H1 (cell line): ENCODE results near the gene DLG5. TPM values are rescaled to one million over a fixed set of nuclear protein-coding genes. Genes with fewer than 3 reads are reported as not detected.

Experiments used
- CTCF ChIA-PET: fragments of 300-600 bp; sonication (Branson Sonifier 250); formaldehyde crosslinking; loops from one replicate; lab custom pipeline; 2021; ENCODE audit not compliant: partially characterized antibody; lab: Charles Lee
- POLR2A ChIA-PET: fragments of 300-600 bp; sonication (Branson Sonifier 250); formaldehyde crosslinking; loops from one replicate; lab custom pipeline; 2021; ENCODE audit warnings: inconsistent platforms; ENCODE audit not compliant: partially characterized antibody; lab: Charles Lee
- DNase-seq, 2 experiments: peaks; one replicate each; pipeline versions ENCODE4 v3.0.0 to v3.0.0-alpha.2; 2010 to 2022; ENCODE audit warnings: low spot score in 2 of 2, low read depth in 1 of 2, mixed read lengths in 1 of 2
- FAIRE-seq: peaks from 2 replicates; lab custom pipeline; 2011; peaks lifted over from hg19 to GRCh38; lab: Jason Lieb, UNC
- H2AFZ ChIP-seq: 2 replicates; pipeline ENCODE4 v1.8.1; 2012; ENCODE audit warnings: low read length, inconsistent platforms
- H2AK5ac ChIP-seq: 2 replicates; pipeline ENCODE4 v1.6.1; 2013; ENCODE audit warnings: low read depth, low read length
- H2BK120ac ChIP-seq: replicated peaks from 2 replicates; pipeline ENCODE3; 2013; ENCODE audit warnings: low read depth, low read length, inconsistent platforms
- H2BK12ac ChIP-seq: 2 replicates; pipeline ENCODE4 v1.6.1; 2013; ENCODE audit warnings: low read depth, low read length
- H2BK15ac ChIP-seq: 2 replicates; pipeline ENCODE4 v1.6.1; 2013; ENCODE audit warnings: low read length
- H2BK20ac ChIP-seq: 2 replicates; pipeline ENCODE4 v1.6.1; 2013; ENCODE audit warnings: low read length
- H2BK5ac ChIP-seq: 2 replicates; pipeline ENCODE4 v1.6.1; 2013; ENCODE audit warnings: low read depth, low read length
- H3K14ac ChIP-seq: 2 replicates; pipeline ENCODE4 v1.6.1; 2013; ENCODE audit warnings: inconsistent platforms; ENCODE audit not compliant: insufficient read length
- H3K18ac ChIP-seq: 2 replicates; pipeline ENCODE4 v1.6.1; 2013; ENCODE audit warnings: low read length; ENCODE audit errors: extremely low read depth
- H3K23ac ChIP-seq: 2 replicates; pipeline ENCODE4 v1.6.1; 2013; ENCODE audit warnings: inconsistent platforms; ENCODE audit not compliant: insufficient read length
- H3K23me2 ChIP-seq: 2 replicates; pipeline ENCODE4 v1.6.1; 2013; ENCODE audit warnings: low read depth, low read length
- H3K27ac ChIP-seq: 2 replicates; pipeline ENCODE4 v1.6.1; 2011; ENCODE audit warnings: low read depth, low read length, inconsistent platforms
- H3K27me3 ChIP-seq, 4 experiments: replicated peaks in 1 of 4; 1 replicate in 1 of 4; 2 replicates in 3 of 4; pipeline versions ENCODE4 v1.6.1 to v1.8.1; 2011 to 2013; ENCODE audit warnings: low read length in 3 of 4, mild to moderate bottlenecking in 3 of 4, inconsistent platforms in 2 of 4, mixed read lengths in 2 of 4, moderate library complexity in 1 of 4; ENCODE audit not compliant: control insufficient read depth in 3 of 4, insufficient read depth in 3 of 4; ENCODE audit errors: extremely low read depth in 1 of 4
- H3K36me3 ChIP-seq, 4 experiments: 2 replicates each; pipeline versions ENCODE4 v1.6.1 to v1.8.1; 2011 to 2013; ENCODE audit warnings: mild to moderate bottlenecking in 4 of 4, low read length in 3 of 4, moderate library complexity in 2 of 4, control low read depth in 1 of 4, inconsistent platforms in 1 of 4; ENCODE audit not compliant: insufficient read depth in 4 of 4, control insufficient read depth in 2 of 4
- H3K4ac ChIP-seq: replicated peaks from 2 replicates; pipeline ENCODE3; 2013; ENCODE audit warnings: low read length, low read depth, mixed read lengths, inconsistent platforms; ENCODE audit not compliant: insufficient read length
- H3K4me1 ChIP-seq, 4 experiments: replicated peaks in 1 of 4; 1 replicate in 1 of 4; 2 replicates in 3 of 4; pipeline versions ENCODE4 v1.6.1 to v1.8.1; 2011 to 2013; ENCODE audit warnings: low read length in 3 of 4, inconsistent platforms in 2 of 4, mixed read lengths in 1 of 4; ENCODE audit not compliant: insufficient read depth in 4 of 4, control insufficient read depth in 3 of 4
- H3K4me2 ChIP-seq, 2 experiments: 2 replicates each; pipeline versions ENCODE4 v1.6.1 to v1.8.1; 2011 to 2013; ENCODE audit warnings: low read depth in 2 of 2, low read length in 2 of 2, control low read depth in 1 of 2, inconsistent platforms in 1 of 2, mild to moderate bottlenecking in 1 of 2; ENCODE audit not compliant: insufficient read depth in 1 of 2
- H3K4me3 ChIP-seq, 4 experiments: fragments of 200-600, 300-600 bp in 1 of 4; sonication (generic), shearing (Covaris generic), sonication (Bioruptor Twin) in 1 of 4; 2 replicates each; pipeline versions ENCODE4 v1.5.1 to v1.8.1; 2011 to 2016; ENCODE audit warnings: low read length in 4 of 4, low read depth in 3 of 4, control low read depth in 2 of 4, inconsistent platforms in 2 of 4, mild to moderate bottlenecking in 2 of 4, mixed read lengths in 1 of 4, moderate library complexity in 1 of 4; ENCODE audit not compliant: insufficient read depth in 2 of 4; ENCODE audit errors: extremely low read depth in 1 of 4
- H3K56ac ChIP-seq: replicated peaks from 2 replicates; pipeline ENCODE3; 2013; ENCODE audit warnings: low read depth, mild to moderate bottlenecking, mixed read lengths, low read length, inconsistent platforms; ENCODE audit not compliant: insufficient read length
- H3K79me1 ChIP-seq: 2 replicates; pipeline ENCODE4 v1.6.1; 2013; ENCODE audit warnings: low read depth, low read length, control low read depth
- H3K79me2 ChIP-seq, 2 experiments: 2 replicates each; pipeline versions ENCODE4 v1.6.1 to v1.8.1; 2012 to 2013; ENCODE audit warnings: low read length in 2 of 2, mild to moderate bottlenecking in 2 of 2, inconsistent platforms in 1 of 2; ENCODE audit not compliant: insufficient read depth in 2 of 2, control insufficient read depth in 1 of 2
- H3K9ac ChIP-seq, 4 experiments: replicated peaks in 1 of 4; 1 replicate in 1 of 4; 2 replicates in 3 of 4; pipeline versions ENCODE4 v1.6.1 to v1.8.1; 2011 to 2013; ENCODE audit warnings: low read depth in 3 of 4, low read length in 3 of 4, control low read depth in 2 of 4, mild to moderate bottlenecking in 2 of 4, moderate library complexity in 2 of 4, inconsistent platforms in 1 of 4; ENCODE audit errors: extremely low read depth in 1 of 4
- H3K9me3 ChIP-seq, 2 experiments: 2 replicates each; pipeline versions ENCODE4 v1.6.1 to v1.8.1; 2012 to 2013; ENCODE audit warnings: mild to moderate bottlenecking in 2 of 2, moderate library complexity in 2 of 2, control low read depth in 1 of 2, inconsistent platforms in 1 of 2, low read depth in 1 of 2, low read length in 1 of 2, mixed read lengths in 1 of 2; ENCODE audit not compliant: insufficient read depth in 2 of 2
- H4K20me1 ChIP-seq, 2 experiments: replicated peaks in 1 of 2; 2 replicates each; pipeline versions ENCODE3 to v1.8.1; 2011 to 2013; ENCODE audit warnings: inconsistent platforms in 2 of 2, low read length in 2 of 2, mild to moderate bottlenecking in 1 of 2; ENCODE audit not compliant: insufficient read depth in 2 of 2, control insufficient read depth in 1 of 2
- H4K5ac ChIP-seq: 2 replicates; pipeline ENCODE4 v1.6.1; 2013; ENCODE audit warnings: low read length, low read depth, mixed read lengths, inconsistent platforms; ENCODE audit not compliant: insufficient read length
- H4K8ac ChIP-seq: 2 replicates; pipeline ENCODE4 v1.8.0; 2013; ENCODE audit warnings: mild to moderate bottlenecking, moderate library complexity, low read length, inconsistent platforms; ENCODE audit not compliant: insufficient read depth; ENCODE audit errors: extremely low read depth
- H4K91ac ChIP-seq: replicated peaks from 2 replicates; pipeline ENCODE3; 2013; ENCODE audit warnings: low read length, mixed read lengths, inconsistent platforms; ENCODE audit not compliant: insufficient read length
- ASH2L ChIP-seq: fragments of 200-600, 300-600 bp; sonication (generic); IDR thresholded peaks from one replicate; pipeline ENCODE4 v1.7.1; 2017; ENCODE audit warnings: low read length
- CEBPB ChIP-seq: IDR thresholded peaks from 2 replicates; pipeline ENCODE4 v1.6.1; 2012; ENCODE audit warnings: low read depth, low read length
- CHD1 ChIP-seq: IDR thresholded peaks from 2 replicates; pipeline ENCODE4 v1.6.1; 2012; ENCODE audit warnings: low read depth, low read length, improper control_type of control experiment
- CREB1 ChIP-seq: IDR thresholded peaks from 2 replicates; pipeline ENCODE4 v1.6.1; 2012; ENCODE audit warnings: inconsistent platforms
- KDM5A ChIP-seq: fragments of 200-600 bp; IDR thresholded peaks from 2 replicates; pipeline ENCODE4 v1.7.1; 2012; ENCODE audit warnings: mild to moderate bottlenecking, low read length, inconsistent platforms, mixed read lengths
- NANOG ChIP-seq: IDR thresholded peaks from 2 replicates; pipeline ENCODE4 v1.6.1; 2011; ENCODE audit warnings: low read length, low read depth, mild to moderate bottlenecking, inconsistent platforms; ENCODE audit not compliant: insufficient read depth, poor library complexity, severe bottlenecking
- POLR2A ChIP-seq, 2 experiments: IDR thresholded peaks; 1 replicate in 1 of 2; 2 replicates in 1 of 2; pipeline ENCODE4 v1.6.1; 2011; ENCODE audit warnings: low read depth in 2 of 2, low read length in 2 of 2, mild to moderate bottlenecking in 2 of 2; ENCODE audit errors: control extremely low read depth in 1 of 2
- POLR2AphosphoS5 ChIP-seq: IDR thresholded peaks from 2 replicates; pipeline ENCODE4 v1.6.1; 2011; ENCODE audit warnings: low read depth, low read length
- SUZ12 ChIP-seq: fragments of 200-600 bp; sonication (generic); IDR thresholded peaks from 2 replicates; pipeline ENCODE4 v1.6.1; 2012; ENCODE audit warnings: mild to moderate bottlenecking, inconsistent platforms, low read length, moderate library complexity, mixed read lengths
- TCF12 ChIP-seq: IDR thresholded peaks from 2 replicates; pipeline ENCODE4 v1.6.1; 2011; ENCODE audit warnings: low read depth, mild to moderate bottlenecking, low read length
- WGBS, 2 experiments: shearing (Covaris generic) in 1 of 2; methylation state at CpG; one replicate each; pipeline versions ENCODE4 v1.1.6 to v1.1.7; 2013 to 2015; ENCODE audit warnings: low lambda C conversion rate in 2 of 2, mixed read lengths in 2 of 2, inconsistent platforms in 1 of 2, low coverage in 1 of 2, missing lambda C conversion rate in 1 of 2; ENCODE audit not compliant: insufficient replicate concordance in 2 of 2, insufficient coverage in 1 of 2, insufficient read length in 1 of 2; ENCODE audit errors: extremely low coverage in 1 of 2, missing lambda C conversion rate in 1 of 2; 5-methylcytosine and 5-hydroxymethylcytosine counted together
- polyA plus RNA-seq, 7 experiments: library from polyadenylated mRNA; depleted of rRNA in 3 of 7; stranded (reverse) in 5 of 7; unstranded in 2 of 7; fragments of >200 nt in 5 of 7; fragments of 200-250 nt in 2 of 7; gene quantifications; 1 replicate in 5 of 7; 2 replicates in 1 of 7; 4 replicates in 1 of 7; pipeline versions ENCODE4 v1.2.1 to v1.2.3, GENCODE V29; 2011 to 2013; ENCODE audit warnings: missing spikeins in 2 of 7, mixed read lengths in 2 of 7
- total RNA-seq: library from RNA; stranded (reverse); fragmentation: NEBNext Ultra II Directional; extraction: Animal tissue kit (Norgen Biotek cat#: 25700); gene quantifications from 2 replicates; pipeline ENCODE4 v1.2.1, GENCODE V29; 2021

Gene DLG5
- total and polyA plus RNA-seq, 2 of the 8 experiments (the other 6 are each of a cell fraction or from before 2014, with no cell fraction given) = 15.6 to 71.4 TPM

DNA sequence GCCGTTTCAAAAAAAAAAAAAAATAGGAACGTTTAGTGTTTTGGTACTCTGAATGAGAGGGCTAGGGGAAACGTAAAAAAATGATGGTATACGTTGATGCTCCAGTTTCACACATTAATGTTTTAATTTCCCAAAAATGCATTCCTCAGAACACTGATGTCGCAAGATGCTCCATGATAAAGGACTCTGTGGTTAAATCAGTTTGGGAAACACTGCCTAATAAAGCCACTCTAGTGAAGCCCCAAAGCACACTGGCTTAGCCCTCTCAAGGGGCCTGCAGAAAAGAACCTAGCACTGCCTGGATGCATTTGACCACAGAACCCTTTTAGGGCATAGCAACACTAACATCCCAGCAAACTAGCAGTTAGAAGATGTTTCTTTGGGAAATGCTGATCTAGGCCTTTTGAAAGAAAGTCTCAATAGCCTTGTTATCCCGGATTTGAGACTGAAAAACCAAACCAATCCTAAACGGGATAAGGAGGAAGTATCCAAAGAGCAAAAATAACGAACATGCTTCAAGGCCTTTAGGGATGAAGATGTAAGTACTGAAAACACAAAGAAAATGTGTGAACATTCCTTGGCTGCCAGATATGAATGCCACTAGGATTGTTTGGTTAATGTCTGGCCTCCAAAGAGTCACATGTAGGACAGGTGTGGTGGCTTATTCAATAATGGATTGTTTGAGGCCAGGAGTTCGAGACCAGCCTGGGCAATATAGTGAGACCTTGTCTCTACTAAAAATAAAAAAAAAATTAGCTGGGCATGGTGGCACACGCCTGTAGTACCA lies 11.0 kb downstream of the DLG5 start:
- POLR2A ChIA-PET = interaction anchor here (0.7 to 1.5 kb wide), 4 partner anchors 10 to 60 kb away, joined by 3 to 7 read pairs (median 3); partner anchors contain the start of gene DLG5
- Histone ChIP-seq H2AFZ (no peak overlapping the region), H3K4me1 (peaks cover 0 to 3% (median 1%) of the 10 kb centered on the region in 4 experiments; a peak in 3 of 7 replicates), H4K8ac (no peak overlapping the region), H2BK12ac (no peak overlapping the region), H3K9me3 (no peaks in the 10 kb centered on the region), H3K23ac (no peak overlapping the region), H3K14ac (no peak overlapping the region), H2BK15ac (no peak overlapping the region), H3K4ac (no peak overlapping the region), H4K20me1 (peaks cover 2% of the 10 kb centered on the region in 2 experiments), H3K23me2 (no peaks in the 10 kb centered on the region), H3K9ac (no peak overlapping the region), H3K18ac (no peak overlapping the region), H3K27ac (no peak overlapping the region), H3K56ac (no peak overlapping the region), H3K4me2 (no peak overlapping the region), H2AK5ac (no peak overlapping the region), H3K4me3 (no peak overlapping the region), H2BK20ac (no peak overlapping the region), H3K36me3 (no peaks in the 10 kb centered on the region), H2BK5ac (no peak overlapping the region), H3K79me1 (peaks cover 13% of the 10 kb centered on the region), H2BK120ac (no peak overlapping the region), H3K27me3 (no peaks in the 10 kb centered on the region), H4K5ac (no peak overlapping the region), H3K79me2 (peaks cover 3 to 92% of the 10 kb centered on the region in 2 experiments), H4K91ac (no peak overlapping the region)
- DNase-seq (no peak), FAIRE-seq (no peak)
- TF ChIP-seq CHD1 (no peak), POLR2A (IDR thresholded peaks at IDR 0.05; ENCODE audit: control extremely low read depth in 1 of 2, low read depth in 2 of 2, low read length in 2 of 2) (no peak), CREB1 (no peak), POLR2AphosphoS5 (no peak), NANOG (no peak), ASH2L (no peak), TCF12 (no peak), SUZ12 (no peak), KDM5A (no peak), CEBPB (no peak)
- CTCF ChIA-PET = interaction anchor here (1.3 to 1.9 kb wide), 2 partner anchors 10 to 57 kb away, joined by 3 to 5 read pairs; partner anchors contain the start of gene DLG5
- 92 to 100% methylated on average over 2 to 10 of the region's 10 CpGs for WGBS, 2 experiments
